ENCODE results near the gene FADS1. TPM values are rescaled to one million over a fixed set of nuclear protein-coding genes. Genes with fewer than 3 reads are reported as not detected.

FADS1 gene
- total and polyA plus RNA-seq, 2 of the 13 experiments (the other 11 are each of a cell fraction or from before 2014, with no cell fraction given): 91.8 to 108 TPM

DNA sequence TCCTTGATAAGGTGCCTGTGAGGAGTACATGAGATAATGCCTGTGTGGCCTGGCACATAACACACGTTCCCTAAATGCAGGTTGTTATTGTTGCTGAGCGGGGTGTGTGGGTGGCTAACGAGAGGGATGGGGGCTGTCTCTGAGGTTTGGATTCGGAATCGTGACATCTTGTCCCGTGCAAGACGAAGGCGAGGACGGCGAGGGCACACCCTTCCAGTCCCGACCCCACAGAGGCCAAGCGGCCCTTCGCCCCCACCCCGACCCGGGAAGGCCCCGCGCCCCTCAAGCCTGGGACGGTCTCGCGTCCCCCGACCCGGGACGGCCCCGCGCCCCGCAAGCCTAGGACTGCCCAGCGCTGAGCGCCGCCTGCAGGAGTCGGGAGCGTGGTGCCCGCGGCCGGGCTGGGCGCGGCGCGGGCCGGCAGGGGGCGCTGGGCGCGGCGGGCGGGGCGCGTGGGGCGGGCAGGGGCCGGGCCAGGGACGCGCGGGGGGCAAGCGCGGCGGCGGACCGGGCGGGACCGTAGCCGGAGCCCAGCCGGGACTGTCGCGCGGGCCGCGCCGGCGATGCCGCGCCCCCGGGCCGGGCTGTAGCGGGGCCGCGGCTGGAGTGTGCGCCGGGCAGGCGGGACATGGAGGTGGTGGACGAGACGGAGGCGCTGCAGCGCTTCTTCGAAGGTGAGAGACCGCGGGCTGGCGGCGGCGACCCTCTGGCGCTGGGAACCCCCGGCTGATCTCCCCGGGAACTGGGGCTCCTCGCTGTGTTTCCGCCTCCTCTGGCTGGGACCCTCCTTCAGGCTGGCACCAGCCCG, 64.5 kb downstream of the FADS1 start, which contains the start of gene MYRF (continued):
- TF ChIP-seq, protein P1, sequence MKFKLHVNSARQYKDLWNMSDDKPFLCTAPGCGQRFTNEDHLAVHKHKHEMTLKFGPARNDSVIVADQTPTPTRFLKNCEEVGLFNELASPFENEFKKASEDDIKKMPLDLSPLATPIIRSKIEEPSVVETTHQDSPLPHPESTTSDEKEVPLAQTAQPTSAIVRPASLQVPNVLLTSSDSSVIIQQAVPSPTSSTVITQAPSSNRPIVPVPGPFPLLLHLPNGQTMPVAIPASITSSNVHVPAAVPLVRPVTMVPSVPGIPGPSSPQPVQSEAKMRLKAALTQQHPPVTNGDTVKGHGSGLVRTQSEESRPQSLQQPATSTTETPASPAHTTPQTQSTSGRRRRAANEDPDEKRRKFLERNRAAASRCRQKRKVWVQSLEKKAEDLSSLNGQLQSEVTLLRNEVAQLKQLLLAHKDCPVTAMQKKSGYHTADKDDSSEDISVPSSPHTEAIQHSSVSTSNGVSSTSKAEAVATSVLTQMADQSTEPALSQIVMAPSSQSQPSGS (CRISPR knock-in tag; IDR thresholded peaks at IDR 0.05): no peak
- TF ChIP-seq NR2C2 (CRISPR knock-in tag; IDR thresholded peaks at IDR 0.05; ENCODE audit: borderline replicate concordance) (no peak; the same call in 1 of the 2 replicates), ZBTB7B (CRISPR knock-in tag; IDR thresholded peaks at IDR 0.05) (no peak), BORCS8-MEF2B (CRISPR knock-in tag; IDR thresholded peaks at IDR 0.05) (no peak)

DNA sequence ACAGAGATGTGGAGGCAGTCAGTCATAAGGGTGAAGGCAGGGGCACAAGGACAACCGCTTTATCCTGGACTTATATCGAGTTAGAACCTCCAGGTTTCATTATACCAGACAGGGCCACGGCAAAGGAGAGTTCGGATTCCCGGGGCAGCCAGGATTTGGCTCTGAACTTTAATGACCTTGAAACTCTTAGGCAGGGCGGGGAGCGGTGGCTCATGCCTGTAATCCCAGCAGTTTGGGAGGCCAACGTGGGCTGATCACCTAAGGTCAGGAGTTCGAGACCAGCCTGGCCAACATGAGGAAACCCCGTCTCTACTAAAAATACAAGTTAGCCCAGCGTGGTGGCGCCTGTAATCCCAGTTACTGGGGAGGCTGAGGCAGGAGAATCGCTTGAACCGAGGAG, 65.4 kb downstream of the FADS1 start:
- no peak overlapping the region for H3K27ac ChIP-seq (ENCODE audit: extremely low read length, insufficient read depth, low read length)
- no peak overlapping the region for H3K9ac ChIP-seq (ENCODE audit: insufficient read depth, low read depth, low read length)
- in situ Hi-C loops (cut with HindIII; ENCODE audit: extremely low pct_ligation_motif_present, low pct_unique_long_range_greater_than_20kb): no loop called here
- H4K20me1 ChIP-seq (ENCODE audit: insufficient read depth, low read length): no peaks in the 10 kb centered on the region
- 35% methylated on average over 12 of the region's 14 CpGs for WGBS (ENCODE audit: low lambda C conversion rate)
- ChIA-PET CTCF (ENCODE audit: low intra/inter-chr PET ratio, low total read pairs) (interaction anchor here (0.9 to 5.4 kb wide), 4 partner anchors 15 to 36 kb away, joined by 3 to 51 read pairs (median 32); no protein-coding TSS in a partner anchor), POLR2A (interaction anchor here (1.0 to 6.2 kb wide), 3 partner anchors 18 to 84 kb away, joined by 3 to 43 read pairs (median 38); partner anchors contain the start of genes FEN1 and TMEM258)
- TF ChIP-seq KAT8 (CRISPR knock-in tag; IDR thresholded peaks at IDR 0.05) (0 out of 2 replicates have a peak, but pooled peaks have one; percentile 1), ADNP (CRISPR knock-in tag; IDR thresholded peaks at IDR 0.05) (peak; percentile 33; the same call in 1 of the 2 replicates), LCORL (IDR thresholded peaks at IDR 0.05) (no peak), LCORL (CRISPR knock-in tag; IDR thresholded peaks at IDR 0.05) (peak; percentile 42; the same call in 1 of the 2 replicates), ZFP41 (CRISPR knock-in tag; IDR thresholded peaks at IDR 0.05; ENCODE audit: borderline replicate concordance) (no peak), ZNF781 (CRISPR knock-in tag; IDR thresholded peaks at IDR 0.05; ENCODE audit: borderline replicate concordance, not compliant biosample characterization) (no peak), NONO (IDR thresholded peaks at IDR 0.05) (no peak), NONO (CRISPR knock-in tag; conservative IDR thresholded peaks at IDR 0.05) (0 out of 2 replicates have a peak, but pooled peaks have one; percentile 8), KDM6A (CRISPR knock-in tag; IDR thresholded peaks at IDR 0.05; ENCODE audit: low read depth) (no peak), ARID2 (CRISPR knock-in tag; IDR thresholded peaks at IDR 0.05; ENCODE audit: borderline replicate concordance) (no peak), HNRNPH1 (optimal IDR thresholded peaks at IDR 0.05; ENCODE audit: low read depth, low read length) (no peak)
- TF ChIP-seq, protein P2, sequence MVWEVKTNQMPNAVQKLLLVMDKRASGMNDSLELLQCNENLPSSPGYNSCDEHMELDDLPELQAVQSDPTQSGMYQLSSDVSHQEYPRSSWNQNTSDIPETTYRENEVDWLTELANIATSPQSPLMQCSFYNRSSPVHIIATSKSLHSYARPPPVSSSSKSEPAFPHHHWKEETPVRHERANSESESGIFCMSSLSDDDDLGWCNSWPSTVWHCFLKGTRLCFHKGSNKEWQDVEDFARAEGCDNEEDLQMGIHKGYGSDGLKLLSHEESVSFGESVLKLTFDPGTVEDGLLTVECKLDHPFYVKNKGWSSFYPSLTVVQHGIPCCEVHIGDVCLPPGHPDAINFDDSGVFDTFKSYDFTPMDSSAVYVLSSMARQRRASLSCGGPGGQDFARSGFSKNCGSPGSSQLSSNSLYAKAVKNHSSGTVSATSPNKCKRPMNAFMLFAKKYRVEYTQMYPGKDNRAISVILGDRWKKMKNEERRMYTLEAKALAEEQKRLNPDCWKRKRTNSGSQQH (CRISPR knock-in tag; IDR thresholded peaks at IDR 0.05; ENCODE audit: low read depth): 0 out of 2 replicates have a peak, but pooled peaks have one; percentile 10
- peaks cover 86% of the 10 kb centered on the region for H3K4me1 ChIP-seq (ENCODE audit: insufficient read depth, low read length)
- ATAC-seq: no peak
- DNase-seq (ENCODE audit: low spot score): peak; percentile 50
- intact Hi-C loops (cut with micrococcal nuclease; ENCODE audit: unreplicated experiment): no loop called here
- H3K4me3 ChIP-seq (replicated peaks in 1 of 3; ENCODE audit: insufficient read depth in 1 of 3, low read depth in 2 of 3, low read length in 3 of 3): no peak overlapping the region
- FAIRE-seq: no peak
- H3K79me2 ChIP-seq (ENCODE audit: insufficient read depth, low read length): peaks cover 39% of the 10 kb centered on the region
- no peaks in the 10 kb centered on the region for H3K27me3 ChIP-seq (ENCODE audit: control insufficient read depth in 1 of 2, insufficient read depth in 2 of 2, low read length in 2 of 2)
- H3K9me3 ChIP-seq (ENCODE audit: low read length): no peaks in the 10 kb centered on the region
- peak overlapping the region; percentile 60 for H3K4me2 ChIP-seq (ENCODE audit: low read depth, low read length)
- no peak overlapping the region for H2AFZ ChIP-seq (ENCODE audit: low read length)
- no peaks in the 10 kb centered on the region for H3K36me3 ChIP-seq (replicated peaks in 1 of 2; ENCODE audit: control insufficient read depth in 1 of 2, insufficient read depth in 2 of 2, low read length in 2 of 2)
- BruUV-seq (replicated peaks): no TSS peak

All from HepG2 (cell line).